GM21423 (cell line): ENCODE results near the gene GPX4.

Experiments
- ATAC-seq: cut with Tn5 transposase; IDR thresholded peaks from one replicate; pipeline ENCODE4 v1.9.1; 2021; ENCODE audit warnings: mild to moderate bottlenecking, moderate library complexity; ENCODE audit not compliant: unreplicated experiment

The GPX4 gene

DNA sequence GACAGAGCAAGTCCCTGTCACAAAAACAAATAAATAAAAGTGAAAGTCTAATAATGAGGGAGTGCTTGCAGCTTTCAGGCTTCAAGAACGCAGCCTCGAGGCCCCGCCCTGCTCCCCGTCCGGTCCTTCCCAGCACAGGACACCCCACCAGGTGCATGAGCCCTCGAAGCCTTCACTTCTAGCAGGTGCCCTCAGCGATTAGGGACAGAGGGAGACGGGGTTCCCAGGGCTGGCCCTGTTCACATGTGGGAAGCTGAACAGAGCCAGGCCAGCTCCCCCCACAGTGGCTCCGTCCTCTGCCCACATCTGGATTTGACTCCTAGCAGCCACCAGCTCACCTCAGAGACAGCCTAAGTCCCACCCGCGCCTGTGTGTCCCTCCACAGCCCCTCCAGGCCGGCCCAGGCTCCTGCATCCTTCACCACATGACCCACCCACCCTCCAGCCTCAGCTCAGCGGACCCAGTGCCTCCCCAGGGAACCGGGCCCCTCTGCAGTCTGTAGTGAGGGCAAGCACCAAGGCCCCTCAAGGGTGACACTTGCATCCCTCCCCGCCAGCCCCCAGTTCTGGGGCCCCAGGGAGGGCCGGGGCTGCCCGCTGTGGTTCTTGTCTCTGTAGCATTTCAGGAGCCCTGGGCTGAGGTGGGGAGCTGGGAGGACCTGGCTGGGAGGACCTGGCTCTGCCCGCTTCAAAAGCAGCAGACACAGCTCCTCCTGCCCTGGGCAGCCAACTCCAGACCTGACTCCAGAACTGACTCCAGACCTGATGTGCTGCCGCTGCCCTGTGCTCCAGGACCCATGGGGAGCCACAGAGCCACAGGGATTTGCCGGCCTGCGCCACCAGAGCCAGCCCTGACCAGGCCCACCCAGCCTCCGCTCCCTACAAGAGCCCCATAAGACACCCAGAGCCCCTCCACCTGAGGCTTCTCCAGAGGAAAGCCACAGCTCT, 27.2 kb downstream of the GPX4 start:
- no peak for ATAC-seq

DNA sequence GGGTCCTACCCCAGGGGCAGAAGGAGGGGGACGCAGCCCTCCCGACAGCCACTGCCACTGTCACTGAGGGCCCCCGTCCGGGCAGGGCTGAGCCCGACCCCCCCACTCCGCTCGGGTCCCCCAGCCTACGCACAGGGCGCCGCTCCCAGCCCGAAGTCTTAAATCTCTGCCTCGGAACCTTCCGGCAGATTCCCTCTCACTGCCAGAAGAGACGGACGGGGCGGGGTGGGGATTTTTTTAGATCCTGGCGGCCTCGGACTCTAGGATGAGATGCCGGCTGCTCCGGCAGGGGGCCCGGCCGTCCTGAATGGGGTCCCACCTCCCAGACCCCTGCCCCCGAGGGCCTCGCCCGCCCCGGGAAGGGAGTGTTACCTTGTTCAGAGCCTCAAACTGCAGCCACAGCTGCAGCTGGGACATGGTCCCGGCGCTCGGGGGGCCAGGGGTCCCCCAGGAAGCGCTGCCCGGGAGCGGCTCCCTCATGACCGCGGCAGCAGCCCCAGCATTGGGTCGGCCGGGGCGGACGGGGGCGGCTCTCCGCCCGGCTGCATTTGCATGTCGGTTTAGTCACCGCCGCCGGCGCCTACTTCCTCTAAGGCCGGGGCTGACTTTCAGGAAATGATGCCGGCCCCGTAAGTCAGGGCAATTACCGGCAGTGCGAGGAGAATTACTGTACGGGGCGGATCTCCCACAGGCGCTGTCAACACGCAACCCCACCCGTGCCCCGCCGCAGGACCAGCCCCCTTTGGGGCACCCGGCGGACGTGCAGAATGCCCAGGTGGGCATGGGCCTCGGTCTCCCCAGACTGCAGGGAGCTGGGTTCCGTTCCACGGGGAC, 28.1 kb downstream of the GPX4 start:
- peak; percentile 39 for ATAC-seq

DNA sequence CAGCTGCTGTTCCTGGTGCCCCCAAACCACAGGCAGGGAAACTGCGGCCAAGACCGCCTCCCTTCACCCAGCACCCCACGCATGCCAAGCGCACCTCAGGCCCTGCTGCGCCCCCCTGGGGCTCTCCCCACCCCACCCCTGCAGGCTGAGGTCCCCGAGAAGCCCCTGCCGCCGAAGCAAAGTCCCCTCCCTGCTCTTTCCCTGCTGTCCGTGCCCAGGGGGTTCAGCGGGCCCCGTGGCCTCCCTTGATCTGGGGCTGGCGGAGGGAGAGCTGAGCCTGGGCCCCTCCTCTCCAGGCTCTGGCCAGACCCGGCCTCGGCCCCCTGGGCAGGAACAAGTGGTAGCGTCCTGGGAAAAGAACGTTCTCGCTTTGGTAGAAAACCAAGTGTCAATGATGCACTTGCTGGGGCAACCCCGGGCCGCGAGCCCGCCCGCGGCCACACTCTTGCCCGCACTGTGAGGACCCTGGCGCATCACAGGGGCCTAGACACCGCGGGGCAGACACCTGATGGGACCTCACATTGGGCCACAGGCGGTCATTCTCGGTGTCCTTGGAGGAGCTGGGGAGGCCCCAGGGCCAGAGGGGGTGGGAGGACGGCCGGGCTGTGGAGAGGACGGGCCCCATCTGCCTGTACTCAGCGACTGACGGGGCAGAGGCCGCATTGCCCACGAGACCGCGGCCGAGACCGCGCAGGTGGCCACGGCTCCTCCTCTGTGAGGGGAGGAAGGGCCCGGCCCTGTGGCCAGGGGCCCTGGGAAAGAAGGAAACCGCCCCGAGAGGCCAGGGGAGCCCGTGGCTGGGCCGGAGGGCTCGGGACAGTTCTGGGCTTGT, 29.0 kb downstream of the GPX4 start:
- no peak for ATAC-seq

DNA sequence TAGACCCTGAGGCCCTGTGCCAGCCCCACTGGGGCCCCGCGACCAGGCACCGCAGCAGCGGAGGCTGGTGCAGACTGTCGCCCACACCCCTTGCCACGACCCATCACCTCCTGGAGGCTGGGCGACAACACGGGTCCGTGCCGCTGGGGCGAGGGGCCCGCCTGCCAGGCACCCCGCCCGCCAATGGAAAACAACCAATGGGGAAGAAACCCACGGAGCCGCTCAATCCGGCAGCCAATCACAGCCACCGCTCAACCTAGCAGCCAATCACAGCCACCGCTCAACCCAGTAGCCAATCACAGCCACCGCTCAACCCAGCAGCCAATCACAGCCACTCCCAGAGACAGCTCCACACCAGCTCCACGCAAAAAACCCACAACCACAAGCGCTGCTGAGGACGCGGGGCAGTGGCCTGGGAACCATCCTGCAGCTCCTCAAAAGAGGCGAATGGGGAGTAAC, 29.7 kb downstream of the GPX4 start:
- no peak for ATAC-seq

DNA sequence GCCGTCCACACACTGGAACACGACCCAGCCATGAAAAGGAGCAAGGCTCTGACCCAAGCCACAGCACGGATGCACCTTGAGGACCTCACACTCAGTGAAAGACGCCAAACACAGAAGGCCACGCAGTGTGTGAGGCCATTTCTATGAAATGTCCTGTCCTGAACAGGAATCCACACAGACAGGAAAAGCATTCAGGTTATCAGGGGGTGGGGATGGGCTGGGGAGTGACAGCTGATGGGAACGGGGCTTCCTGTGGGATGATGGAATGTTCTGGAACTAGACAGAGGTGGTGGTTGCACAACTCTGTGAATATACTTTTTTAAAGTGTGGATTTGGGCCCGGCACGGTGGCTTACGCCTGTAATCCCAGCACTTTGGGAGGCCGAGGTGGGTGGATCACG, 30.6 kb downstream of the GPX4 start:
- no peak for ATAC-seq

DNA sequence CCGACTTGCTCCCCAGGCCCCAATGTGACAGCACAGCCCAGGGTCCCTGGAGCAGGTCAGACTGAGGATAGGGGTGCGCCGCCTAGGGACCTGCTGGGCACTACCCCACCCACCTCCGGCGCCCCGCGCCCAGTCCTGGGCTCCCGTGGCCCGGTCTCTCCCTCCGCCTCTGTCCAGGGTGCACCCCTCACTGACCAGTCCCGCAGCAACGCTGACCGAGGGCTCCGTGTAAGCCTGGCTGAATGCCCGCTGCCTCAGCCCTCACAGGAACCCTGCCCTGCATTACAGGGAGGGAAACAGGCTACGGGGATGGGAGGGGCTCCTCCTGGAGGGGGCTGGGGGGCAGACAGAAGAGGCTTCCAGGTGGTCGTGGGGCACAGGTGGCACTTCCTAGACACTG, 31.7 kb downstream of the GPX4 start:
- ATAC-seq = no peak

DNA sequence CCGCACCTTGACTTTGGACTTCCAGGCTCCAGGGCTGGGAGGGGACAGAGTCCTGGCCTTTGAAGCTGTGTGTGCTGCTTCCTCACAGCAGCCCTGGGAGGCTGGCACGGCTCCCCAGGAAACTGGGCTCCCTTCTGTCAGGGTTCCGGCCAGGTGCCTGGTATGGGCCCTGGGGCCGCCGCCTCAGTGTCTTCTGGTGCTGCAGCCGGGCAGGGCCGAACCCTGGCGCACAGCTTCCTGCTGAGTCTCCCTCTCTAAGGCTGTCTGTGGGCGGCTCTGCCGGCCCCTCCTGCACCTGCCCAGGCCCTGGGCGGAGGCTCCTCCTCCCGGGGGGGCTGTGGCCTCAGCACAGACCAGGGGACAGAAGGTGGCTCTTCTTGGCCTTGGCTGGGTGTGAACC, 32.4 kb downstream of the GPX4 start:
- no peak for ATAC-seq

DNA sequence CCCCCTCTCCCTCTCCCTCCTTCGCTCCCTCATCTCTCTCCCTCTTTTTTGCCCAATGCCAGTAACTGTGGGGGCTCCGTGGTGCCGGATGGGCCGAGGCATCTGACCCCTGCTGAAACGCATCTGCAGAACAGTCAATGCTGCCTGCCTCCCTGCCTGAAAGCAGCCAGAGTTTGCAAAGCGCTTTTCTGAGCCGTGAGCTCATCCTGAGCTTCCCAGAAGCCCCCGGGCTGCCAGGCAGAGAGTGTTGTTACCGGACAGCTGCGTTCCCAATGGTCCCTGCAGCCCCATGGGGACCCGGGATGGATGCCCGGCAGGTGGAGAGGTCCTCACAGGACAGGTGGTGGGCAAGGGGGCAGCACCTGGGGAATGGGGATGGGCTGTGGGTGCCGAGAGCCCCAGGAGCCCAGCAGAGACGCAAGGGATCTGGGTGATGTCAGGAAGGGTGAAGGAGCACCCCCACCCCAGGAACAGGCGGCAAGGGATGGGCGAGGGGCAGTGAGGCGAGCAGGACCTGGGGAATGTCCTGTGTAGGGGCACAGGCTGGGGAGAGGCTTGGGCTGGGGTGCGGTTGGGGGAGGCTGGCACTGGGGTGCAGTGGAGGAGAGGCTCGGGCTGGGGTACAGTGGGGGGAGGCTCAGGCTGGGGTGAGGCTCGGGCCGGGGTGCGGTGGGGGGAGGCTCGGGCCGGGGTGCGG, 33.0 kb downstream of the GPX4 start:
- ATAC-seq = no peak

DNA sequence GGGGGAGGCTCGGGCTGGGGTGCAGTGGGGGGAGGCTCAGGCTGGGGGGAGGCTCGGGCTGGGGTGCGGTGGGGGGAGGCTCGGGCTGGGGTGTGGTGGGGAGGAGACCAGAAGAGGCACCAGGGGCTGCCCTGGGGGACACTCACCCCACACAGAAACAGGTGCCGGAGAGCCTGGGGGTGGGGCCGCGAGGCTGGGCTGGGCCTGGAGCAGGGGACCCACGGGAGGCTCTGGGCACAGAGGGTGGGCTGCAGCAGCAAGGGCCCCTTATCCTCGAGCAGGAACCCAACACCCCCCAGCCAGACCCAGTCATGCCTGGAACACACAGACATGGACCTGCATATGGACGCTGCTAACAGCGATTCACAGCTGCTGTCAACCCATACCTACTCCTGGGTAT, 34.3 kb downstream of the GPX4 start:
- ATAC-seq = no peak

DNA sequence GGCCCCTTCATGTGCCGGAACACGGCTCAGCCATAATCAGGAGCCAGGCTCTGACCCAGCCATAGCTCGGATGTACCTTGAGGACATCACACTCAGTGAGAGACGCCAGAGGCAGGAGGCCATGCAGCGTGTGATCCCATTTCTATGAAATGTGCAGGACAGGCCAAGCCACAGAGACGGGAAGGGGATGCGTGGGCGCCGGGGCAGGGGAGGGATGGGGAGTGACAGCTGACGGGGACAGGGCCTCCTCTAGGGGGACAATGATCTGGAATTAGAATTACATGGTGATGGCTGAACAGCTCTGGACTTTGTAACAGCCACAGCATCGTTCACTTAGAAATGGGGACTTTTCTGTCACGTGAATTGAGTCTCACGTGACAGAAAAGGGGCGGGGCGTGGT, 35.3 kb downstream of the GPX4 start:
- ATAC-seq = no peak

DNA sequence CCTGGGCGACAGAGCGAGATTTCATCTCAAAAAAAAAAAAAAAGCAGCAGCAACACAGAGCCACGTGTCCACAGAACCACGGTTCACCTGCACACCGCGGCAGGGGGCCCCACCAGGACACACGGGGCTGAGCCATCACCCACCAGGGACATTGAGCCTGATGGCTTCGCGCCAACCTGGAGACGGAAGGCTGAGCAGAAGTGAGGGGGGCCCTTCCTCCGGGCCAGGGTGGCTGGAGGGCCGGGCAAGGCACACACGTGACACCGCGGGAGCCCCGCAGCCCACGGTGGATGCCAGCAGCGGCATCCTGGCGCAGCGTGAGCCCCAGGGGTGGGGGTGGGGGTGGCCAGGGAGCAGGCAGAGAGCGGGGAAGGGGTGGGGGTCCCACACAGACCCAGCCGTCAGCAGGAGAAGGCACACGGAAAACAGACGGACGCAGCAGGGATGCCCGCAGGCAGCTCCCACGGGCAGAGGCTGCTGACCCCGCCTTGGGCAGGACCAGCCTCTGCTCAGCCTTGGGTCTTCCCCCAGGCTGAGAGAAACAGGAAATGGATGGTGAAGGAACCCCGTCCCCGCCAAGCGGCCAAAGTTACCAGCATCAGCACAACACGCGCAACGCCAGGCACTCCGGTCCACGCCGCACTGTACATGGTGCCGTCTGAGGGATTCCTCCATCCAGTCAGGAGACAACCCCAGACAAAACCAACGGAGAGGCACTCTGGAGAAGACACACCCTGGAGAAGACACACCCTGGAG, 36.7 kb downstream of the GPX4 start:
- ATAC-seq = no peak

DNA sequence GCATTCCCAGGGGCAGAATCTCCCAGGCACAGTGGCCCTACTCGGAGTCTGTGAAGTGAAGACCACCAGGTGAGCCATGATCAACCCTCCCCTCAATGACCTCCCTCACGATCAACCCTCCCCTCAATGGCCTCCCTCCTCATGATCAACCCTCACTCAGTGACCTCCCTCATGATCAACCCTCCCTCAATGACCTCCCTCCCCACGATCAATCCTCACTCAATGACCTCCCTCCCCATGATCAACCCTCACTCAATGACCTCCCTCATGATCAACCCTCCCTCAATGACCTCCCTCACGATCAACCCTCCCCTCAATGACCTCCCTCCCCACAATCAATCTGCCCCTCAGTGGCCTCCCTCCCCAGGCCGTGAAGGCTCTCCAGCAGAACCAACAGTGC, 38.1 kb downstream of the GPX4 start:
- ATAC-seq = no peak

DNA sequence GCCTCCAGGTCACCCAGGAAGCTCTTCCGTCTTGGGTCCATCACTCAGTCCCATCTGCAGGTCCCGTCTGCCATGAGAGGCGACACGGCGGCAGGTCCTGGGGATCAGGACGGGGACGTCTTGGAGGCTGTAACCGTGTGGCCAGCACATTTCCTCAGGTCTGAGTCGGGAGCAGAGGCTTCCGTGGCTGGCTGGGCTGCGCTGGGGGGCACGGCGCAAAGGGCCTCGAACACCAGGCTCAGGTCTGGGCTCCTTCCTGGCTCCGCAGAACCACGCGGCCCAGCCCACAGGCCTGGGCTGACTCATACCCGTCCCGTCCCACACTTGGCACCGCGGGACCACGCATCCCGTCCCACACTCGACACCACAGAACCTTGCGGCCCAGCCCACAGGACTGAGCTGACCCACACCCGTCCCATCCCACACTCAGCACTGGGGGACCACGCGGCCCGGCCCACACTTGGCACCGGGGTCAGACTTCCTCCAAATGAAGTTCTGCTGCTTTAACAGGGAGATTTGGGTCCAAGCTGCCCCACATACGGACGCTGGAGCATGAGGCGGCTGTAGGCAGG, 40.1 kb downstream of the GPX4 start:
- ATAC-seq = no peak

DNA sequence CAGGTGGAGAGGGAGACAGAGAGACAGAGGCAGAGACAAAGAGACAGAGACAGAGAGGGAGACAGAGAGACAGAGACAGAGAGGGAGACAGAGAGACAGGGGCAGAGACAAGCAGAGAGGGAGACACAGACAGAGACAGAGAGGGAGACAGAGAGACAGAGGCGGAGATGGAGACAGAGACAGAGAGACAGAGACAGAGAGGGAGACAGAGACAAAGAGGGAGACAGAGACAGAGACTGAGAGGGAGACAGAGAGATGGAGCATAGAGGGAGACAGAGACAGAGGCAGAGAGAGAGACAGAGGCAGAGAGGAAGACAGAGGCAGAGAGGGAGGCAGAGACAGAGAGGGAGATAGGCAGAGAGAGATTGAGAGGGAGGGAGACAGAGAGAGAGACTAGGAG, 40.9 kb downstream of the GPX4 start:
- no peak for ATAC-seq

DNA sequence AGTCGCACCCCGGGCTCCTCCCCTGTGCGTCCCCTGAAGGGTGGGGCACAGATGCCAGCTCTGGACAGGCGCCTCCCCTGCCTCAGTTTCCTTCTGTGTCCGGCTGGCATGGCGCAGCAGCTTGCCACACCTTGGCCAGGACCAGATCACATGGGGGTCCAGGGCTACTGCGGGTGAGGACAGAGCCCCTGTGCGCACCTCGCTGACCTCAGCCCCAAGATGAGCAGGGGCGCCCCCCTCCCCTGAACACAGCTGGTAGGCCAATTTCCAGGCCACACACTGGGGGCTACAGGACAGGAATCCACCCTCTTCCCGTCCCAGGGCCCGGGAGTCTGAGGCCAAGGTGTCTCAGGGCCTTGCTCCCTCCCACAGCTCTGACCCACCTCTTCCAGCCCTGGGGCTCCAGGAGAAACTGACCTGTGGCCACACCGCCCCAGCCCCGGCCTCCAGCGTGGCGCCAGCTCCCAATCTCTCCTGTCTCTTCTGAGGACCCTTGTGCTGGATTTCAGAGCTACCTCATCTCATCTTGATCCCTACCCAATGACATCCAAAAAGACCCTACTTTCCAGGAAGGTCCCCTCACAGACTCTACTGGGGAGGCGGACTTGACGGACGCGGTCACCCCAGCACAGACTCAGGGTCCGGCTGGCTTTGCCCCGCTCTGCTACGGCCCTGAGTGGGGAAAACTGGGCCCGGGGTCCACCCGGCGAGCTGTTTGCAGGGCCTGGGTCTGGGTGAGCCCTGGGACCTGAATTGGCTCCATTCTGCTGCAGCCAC, 42.0 kb downstream of the GPX4 start:
- ATAC-seq = no peak

DNA sequence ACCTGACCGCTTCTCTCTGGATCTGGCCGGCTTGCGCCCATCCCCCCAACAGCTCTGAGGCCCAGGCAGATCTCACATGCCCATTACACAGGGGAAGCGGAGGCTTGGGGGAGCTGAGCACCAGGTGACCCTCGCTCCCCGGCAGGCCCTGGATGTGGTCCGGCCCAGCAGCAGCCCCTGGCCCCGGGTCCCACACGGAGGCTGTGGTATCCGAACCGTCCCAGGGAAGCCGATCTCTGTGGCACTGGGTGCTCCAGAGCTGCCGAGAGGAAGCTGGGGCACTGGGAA, 42.6 kb downstream of the GPX4 start:
- ATAC-seq = no peak

DNA sequence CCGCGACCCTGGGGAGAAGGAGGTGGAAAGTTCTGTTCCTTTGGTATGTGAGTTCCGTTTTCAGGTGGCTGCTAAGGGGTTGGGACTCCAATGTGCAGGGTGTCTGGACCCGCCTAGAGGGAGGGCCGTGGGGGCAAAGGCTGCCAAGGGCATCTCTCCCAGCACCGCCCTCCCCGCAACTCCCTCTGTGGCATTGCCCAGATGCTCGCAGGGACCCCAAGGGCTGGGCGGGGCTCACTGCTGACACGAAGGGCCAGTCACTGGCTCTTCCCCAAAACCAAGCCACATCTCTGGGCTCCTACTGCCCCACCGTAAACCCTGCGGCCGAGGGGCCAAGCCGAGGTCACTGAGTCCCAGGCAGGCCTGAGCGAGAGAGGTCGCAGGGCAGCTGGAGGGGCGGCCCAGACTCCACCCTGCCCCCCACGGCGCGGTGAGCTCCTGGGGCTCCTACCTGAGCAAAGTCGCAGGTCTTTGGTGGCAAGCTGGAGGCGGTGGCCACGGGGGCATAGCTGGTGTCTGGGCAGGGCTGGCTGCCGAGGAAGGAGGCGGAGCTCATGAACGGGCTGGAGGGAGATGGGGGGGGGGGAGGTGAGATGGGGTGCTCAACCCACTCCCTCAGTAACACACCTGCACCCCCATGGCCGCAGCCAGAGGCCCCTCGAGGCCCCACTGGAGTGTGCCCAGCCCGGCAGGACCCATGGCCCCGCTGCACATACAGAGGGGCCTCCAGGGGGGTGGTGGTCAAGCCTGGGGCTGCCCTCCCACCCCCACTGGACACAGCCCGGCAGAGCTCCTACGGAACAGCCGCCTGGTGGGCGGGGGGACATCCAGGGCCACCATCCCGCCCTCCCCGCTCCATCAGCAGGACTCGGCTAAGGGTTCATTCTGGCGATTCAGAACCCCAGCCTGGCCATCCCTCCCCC, 43.3 kb downstream of the GPX4 start:
- ATAC-seq = no peak
